ENCODE results near the gene ADI1.

The ADI1 gene

DNA sequence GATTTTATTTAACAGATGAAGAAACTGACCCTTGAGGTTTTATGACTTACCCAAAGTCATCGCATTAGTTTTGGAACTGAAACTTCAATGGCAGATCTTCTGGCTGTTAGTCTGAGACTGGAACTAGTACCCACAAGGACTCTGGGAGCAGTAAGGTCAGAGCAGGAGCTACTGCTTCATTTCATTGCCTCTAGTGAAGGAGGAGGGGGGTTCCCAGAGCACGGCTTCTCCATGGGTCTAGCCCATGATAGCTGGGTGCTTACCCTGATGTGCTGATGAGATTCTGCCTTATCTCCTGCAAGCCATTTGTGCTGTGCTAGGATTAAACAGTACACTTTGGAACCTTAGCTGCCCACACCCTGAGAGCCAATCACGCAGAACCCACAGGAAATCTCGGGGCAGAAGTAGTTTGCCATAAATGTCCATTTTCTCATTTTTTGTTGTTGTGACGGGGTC is 44.2 kb upstream of the ADI1 start:
- no peak overlapping the region for H3K4me3 ChIP-seq (replicated peaks; ENCODE audit: insufficient read depth, low read length)
- H3K27me3 ChIP-seq (ENCODE audit: insufficient read depth, poor library complexity, severe bottlenecking) = no peaks in the 10 kb centered on the region
- TF ChIP-seq, protein P1, sequence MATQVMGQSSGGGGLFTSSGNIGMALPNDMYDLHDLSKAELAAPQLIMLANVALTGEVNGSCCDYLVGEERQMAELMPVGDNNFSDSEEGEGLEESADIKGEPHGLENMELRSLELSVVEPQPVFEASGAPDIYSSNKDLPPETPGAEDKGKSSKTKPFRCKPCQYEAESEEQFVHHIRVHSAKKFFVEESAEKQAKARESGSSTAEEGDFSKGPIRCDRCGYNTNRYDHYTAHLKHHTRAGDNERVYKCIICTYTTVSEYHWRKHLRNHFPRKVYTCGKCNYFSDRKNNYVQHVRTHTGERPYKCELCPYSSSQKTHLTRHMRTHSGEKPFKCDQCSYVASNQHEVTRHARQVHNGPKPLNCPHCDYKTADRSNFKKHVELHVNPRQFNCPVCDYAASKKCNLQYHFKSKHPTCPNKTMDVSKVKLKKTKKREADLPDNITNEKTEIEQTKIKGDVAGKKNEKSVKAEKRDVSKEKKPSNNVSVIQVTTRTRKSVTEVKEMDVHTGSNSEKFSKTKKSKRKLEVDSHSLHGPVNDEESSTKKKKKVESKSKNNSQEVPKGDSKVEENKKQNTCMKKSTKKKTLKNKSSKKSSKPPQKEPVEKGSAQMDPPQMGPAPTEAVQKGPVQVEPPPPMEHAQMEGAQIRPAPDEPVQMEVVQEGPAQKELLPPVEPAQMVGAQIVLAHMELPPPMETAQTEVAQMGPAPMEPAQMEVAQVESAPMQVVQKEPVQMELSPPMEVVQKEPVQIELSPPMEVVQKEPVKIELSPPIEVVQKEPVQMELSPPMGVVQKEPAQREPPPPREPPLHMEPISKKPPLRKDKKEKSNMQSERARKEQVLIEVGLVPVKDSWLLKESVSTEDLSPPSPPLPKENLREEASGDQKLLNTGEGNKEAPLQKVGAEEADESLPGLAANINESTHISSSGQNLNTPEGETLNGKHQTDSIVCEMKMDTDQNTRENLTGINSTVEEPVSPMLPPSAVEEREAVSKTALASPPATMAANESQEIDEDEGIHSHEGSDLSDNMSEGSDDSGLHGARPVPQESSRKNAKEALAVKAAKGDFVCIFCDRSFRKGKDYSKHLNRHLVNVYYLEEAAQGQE (IDR thresholded peaks at IDR 0.05; ENCODE audit: insufficient replicate concordance, low read depth) = no peak
- TF ChIP-seq GABPA (IDR thresholded peaks at IDR 0.05; ENCODE audit: low read depth) = no peak
- TF ChIP-seq, protein P2, sequence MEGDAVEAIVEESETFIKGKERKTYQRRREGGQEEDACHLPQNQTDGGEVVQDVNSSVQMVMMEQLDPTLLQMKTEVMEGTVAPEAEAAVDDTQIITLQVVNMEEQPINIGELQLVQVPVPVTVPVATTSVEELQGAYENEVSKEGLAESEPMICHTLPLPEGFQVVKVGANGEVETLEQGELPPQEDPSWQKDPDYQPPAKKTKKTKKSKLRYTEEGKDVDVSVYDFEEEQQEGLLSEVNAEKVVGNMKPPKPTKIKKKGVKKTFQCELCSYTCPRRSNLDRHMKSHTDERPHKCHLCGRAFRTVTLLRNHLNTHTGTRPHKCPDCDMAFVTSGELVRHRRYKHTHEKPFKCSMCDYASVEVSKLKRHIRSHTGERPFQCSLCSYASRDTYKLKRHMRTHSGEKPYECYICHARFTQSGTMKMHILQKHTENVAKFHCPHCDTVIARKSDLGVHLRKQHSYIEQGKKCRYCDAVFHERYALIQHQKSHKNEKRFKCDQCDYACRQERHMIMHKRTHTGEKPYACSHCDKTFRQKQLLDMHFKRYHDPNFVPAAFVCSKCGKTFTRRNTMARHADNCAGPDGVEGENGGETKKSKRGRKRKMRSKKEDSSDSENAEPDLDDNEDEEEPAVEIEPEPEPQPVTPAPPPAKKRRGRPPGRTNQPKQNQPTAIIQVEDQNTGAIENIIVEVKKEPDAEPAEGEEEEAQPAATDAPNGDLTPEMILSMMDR (IDR thresholded peaks at IDR 0.05; ENCODE audit: insufficient read depth, low read length) = no peak
- no peak for TF ChIP-seq SPI1 (IDR thresholded peaks at IDR 0.05; ENCODE audit: borderline replicate concordance, low read depth)
- DNase-seq (ENCODE audit: low read depth in 1 of 2, low spot score in 1 of 2) = no peak
- H3K27ac ChIP-seq (replicated peaks) = no peak overlapping the region

DNA sequence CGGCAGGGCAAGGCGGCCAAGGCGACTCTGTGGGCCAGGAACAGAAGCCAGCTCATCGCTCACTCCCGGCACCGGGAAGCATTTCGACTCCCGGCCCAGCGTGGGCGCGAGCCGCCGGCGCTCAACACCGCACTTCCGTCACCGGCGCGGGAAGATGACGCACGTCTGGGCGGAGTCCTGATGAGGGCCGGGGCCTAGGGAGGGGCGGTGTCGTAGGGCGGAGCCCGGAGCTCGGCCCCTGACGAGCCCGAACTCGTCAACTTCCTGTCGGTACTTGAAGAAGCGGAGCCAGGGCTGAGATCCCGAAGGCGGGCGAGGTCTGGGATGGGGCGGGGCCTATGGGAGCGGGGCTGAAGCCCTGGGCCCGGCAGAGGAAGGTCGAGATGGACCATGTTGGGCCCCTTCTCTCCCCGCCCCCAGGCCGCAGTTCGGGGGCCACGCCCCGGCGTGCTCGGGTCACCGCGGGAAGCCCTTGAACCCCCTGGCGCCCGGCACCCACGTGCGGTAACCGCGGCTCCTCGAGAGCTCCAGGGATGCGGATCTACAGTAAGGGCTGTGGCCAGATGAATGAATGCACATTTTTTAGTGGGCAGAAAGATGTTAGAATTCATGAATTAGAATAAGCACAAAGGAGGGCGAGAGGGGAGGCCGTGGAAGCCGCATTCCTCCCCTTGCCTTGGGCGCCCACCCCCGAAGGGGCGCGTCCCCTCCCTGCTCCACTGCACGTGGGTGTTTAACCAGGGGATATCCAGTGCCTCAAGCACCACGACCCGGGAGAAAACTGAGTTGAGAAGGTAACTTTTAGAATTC is 39.1 kb upstream of the ADI1 start, which contains the start of gene RNASEH1:
TSS of gene RNASEH1 (minus strand) at position 129 of the 810 bp plus-strand sequence. CDS start at position 56, 73 bp downstream.
- no peaks in the 10 kb centered on the region for H3K27me3 ChIP-seq (ENCODE audit: insufficient read depth, poor library complexity, severe bottlenecking)
- TF ChIP-seq, protein P1 (IDR thresholded peaks at IDR 0.05; ENCODE audit: insufficient replicate concordance, low read depth) = no peak
- TF ChIP-seq GABPA (IDR thresholded peaks at IDR 0.05; ENCODE audit: low read depth) (peak; percentile 72), POLR2AphosphoS5 (IDR thresholded peaks at IDR 0.05; ENCODE audit: low read depth) (peak; percentile 90), SPI1 (IDR thresholded peaks at IDR 0.05; ENCODE audit: borderline replicate concordance, low read depth) (no peak; the same call in 1 of the 2 replicates)
- TF ChIP-seq, protein P2 (IDR thresholded peaks at IDR 0.05; ENCODE audit: insufficient read depth, low read length) = no peak
- peak within 1 kb of the TSS; percentile 85 for H3K27ac ChIP-seq (replicated peaks)
- DNase-seq (ENCODE audit: low read depth in 1 of 2, low spot score in 1 of 2) = peak; percentile 96 to 97
- peak within 1 kb of the TSS; percentile 79 for H3K4me3 ChIP-seq (replicated peaks; ENCODE audit: insufficient read depth, low read length)

DNA sequence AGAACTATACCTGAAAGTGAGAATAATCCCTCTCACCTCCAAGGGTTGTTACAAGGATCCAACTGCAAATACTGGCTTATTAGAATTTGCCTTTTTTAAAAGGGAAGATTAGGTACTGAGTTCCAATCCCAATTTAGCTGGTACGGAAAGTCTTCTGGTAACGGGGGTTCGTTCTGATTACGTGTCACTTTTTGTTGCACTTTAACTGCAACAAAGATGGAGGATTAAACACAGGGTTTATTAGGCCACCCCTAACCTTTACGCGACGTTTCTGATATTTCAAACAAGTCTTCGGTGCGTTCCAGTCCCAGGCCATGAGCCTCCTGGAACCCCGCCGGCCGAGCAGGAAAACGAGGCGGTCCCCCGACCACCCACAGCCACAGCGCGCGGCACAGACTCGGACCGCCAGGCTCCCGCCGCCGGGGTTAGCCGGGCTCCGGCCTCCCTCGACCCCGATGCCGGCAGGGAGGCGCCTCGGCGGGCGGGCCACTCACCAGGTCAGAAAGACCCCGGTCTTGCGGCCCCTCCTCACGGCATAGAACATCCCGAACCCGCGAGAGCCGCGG is 38.4 kb upstream of the ADI1 start:
- DNase-seq (ENCODE audit: low read depth in 1 of 2, low spot score in 1 of 2) = no peak
- TF ChIP-seq POLR2AphosphoS5 (IDR thresholded peaks at IDR 0.05; ENCODE audit: low read depth) (no peak), GABPA (IDR thresholded peaks at IDR 0.05; ENCODE audit: low read depth) (no peak), SPI1 (IDR thresholded peaks at IDR 0.05; ENCODE audit: borderline replicate concordance, low read depth) (no peak)
- TF ChIP-seq, protein P2 (IDR thresholded peaks at IDR 0.05; ENCODE audit: insufficient read depth, low read length) = no peak
- TF ChIP-seq, protein P1 (IDR thresholded peaks at IDR 0.05; ENCODE audit: insufficient replicate concordance, low read depth) = no peak
- Histone ChIP-seq H3K27me3 (ENCODE audit: insufficient read depth, poor library complexity, severe bottlenecking) (no peaks in the 10 kb centered on the region), H3K4me3 (replicated peaks; ENCODE audit: insufficient read depth, low read length) (peak overlapping the region; percentile 79), H3K27ac (replicated peaks) (peak overlapping the region; percentile 85)

All from HL-60 (cell line).